Amygdala (tissue), 56 donors: ENCODE data around the gene ADORA1.

Experiments
- DNase-seq, 56 donors: peaks; one replicate each; lab custom pipeline; 2025; lab: John Stamatoyannopoulos, UW

The ADORA1 gene

GRCh38 chr1:203153051-203153988, 25.8 kb downstream of the ADORA1 start:
- DNase-seq: peak in 26 of 56 donors; percentile 18 to 75 (median 42)

GRCh38 chr1:203153989-203154821, 26.7 kb downstream of the ADORA1 start:
- DNase-seq: no peak

- no peak for DNase-seq
Measured at GRCh38 chr1:203156280-203156679, 28.8 kb downstream of the ADORA1 start.

- no peak for DNase-seq
Measured at GRCh38 chr1:203158423-203158822, 30.9 kb downstream of the ADORA1 start.

- peak in 7 of 56 donors; percentile 15 to 56 (median 37) for DNase-seq
Measured at GRCh38 chr1:203158960-203159665, 31.6 kb downstream of the ADORA1 start.

GRCh38 chr1:203159844-203160243, 32.3 kb downstream of the ADORA1 start:
- peak in 8 of 56 donors; percentile 8 to 60 (median 47) for DNase-seq

- DNase-seq: no peak
Measured at GRCh38 chr1:203161175-203161574, 33.6 kb downstream of the ADORA1 start.

- DNase-seq: no peak
Measured at GRCh38 chr1:203161703-203162102, 34.2 kb downstream of the ADORA1 start.

- no peak for DNase-seq
Measured at GRCh38 chr1:203162403-203162802, 34.9 kb downstream of the ADORA1 start.

- peak in 15 of 56 donors; percentile 24 to 72 (median 36) for DNase-seq
Measured at GRCh38 chr1:203163891-203164635, 36.5 kb downstream of the ADORA1 start.

GRCh38 chr1:203165101-203165799, 37.7 kb downstream of the ADORA1 start:
- no peak for DNase-seq

- DNase-seq: no peak
Measured at GRCh38 chr1:203165800-203166161, 38.3 kb downstream of the ADORA1 start.

- no peak for DNase-seq
Measured at GRCh38 chr1:203166192-203166940, 38.8 kb downstream of the ADORA1 start.

- DNase-seq: no peak
Measured at GRCh38 chr1:203167026-203167912, 39.7 kb downstream of the ADORA1 start.

- DNase-seq: no peak
Measured at GRCh38 chr1:203167913-203168200, 40.3 kb downstream of the ADORA1 start.

- DNase-seq: no peak
Measured at GRCh38 chr1:203168256-203168786, 40.8 kb downstream of the ADORA1 start.

- DNase-seq: no peak
Measured at GRCh38 chr1:203168991-203169390, 41.5 kb downstream of the ADORA1 start.
